Transverse colon (tissue), 3 donors: ENCODE measurements around the gene RDH16.

Source experiments
- POLR2A ChIP-seq: fragments of 450-650 bp; IDR thresholded peaks from one replicate; pipeline ENCODE4 v1.6.1; 2016; ENCODE audit warnings: antibody characterized with exemption, mild to moderate bottlenecking, moderate library complexity
- TF ChIP-seq, protein P1 (sequence below), 5 experiments: fragments of 200-600 bp in 3 of 5; fragments of 450-650 bp in 2 of 5; sonication (generic) in 3 of 5; IDR thresholded peaks; 1 replicate in 2 of 5; 2 replicates in 3 of 5; pipeline ENCODE4 v1.5.1; 2016 to 2017; ENCODE audit warnings: antibody characterized with exemption in 5 of 5, inconsistent platforms in 3 of 5, mild to moderate bottlenecking in 2 of 5, moderate library complexity in 1 of 5

DNA sequence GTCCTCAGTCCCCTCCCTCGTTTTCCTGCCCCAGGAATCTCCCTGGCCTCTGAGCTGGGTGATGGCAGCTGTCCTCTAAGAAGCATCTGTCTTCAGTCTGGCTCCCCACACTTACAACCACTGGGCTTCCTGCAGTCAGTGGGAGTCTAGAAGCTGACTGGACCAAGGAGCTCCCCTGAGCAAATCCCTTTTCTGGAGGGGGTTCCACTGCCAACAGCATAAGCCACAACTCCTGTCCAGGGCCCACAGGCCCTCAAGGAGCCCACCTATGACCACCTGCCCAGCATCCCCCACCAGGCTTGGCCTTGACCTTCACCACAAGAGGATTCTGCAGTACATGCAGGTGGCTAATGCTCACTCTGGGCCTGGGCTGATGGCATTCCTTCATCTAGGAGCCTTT, 4.1 kb downstream of the RDH16 start:
- no peak for TF ChIP-seq POLR2A
- TF ChIP-seq, protein P1, sequence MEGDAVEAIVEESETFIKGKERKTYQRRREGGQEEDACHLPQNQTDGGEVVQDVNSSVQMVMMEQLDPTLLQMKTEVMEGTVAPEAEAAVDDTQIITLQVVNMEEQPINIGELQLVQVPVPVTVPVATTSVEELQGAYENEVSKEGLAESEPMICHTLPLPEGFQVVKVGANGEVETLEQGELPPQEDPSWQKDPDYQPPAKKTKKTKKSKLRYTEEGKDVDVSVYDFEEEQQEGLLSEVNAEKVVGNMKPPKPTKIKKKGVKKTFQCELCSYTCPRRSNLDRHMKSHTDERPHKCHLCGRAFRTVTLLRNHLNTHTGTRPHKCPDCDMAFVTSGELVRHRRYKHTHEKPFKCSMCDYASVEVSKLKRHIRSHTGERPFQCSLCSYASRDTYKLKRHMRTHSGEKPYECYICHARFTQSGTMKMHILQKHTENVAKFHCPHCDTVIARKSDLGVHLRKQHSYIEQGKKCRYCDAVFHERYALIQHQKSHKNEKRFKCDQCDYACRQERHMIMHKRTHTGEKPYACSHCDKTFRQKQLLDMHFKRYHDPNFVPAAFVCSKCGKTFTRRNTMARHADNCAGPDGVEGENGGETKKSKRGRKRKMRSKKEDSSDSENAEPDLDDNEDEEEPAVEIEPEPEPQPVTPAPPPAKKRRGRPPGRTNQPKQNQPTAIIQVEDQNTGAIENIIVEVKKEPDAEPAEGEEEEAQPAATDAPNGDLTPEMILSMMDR (IDR thresholded peaks at IDR 0.05) = no peak
